ENCODE measurements around the gene PTBP3. TPM values are rescaled to one million over a fixed set of nuclear protein-coding genes. Genes with fewer than 3 reads are reported as not detected.

Gene PTBP3
- total and polyA plus RNA-seq, 2 of the 13 experiments (the other 11 are each of a cell fraction or from before 2014, with no cell fraction given): 52.8 to 61.1 TPM

- TF ChIP-seq, protein P1, sequence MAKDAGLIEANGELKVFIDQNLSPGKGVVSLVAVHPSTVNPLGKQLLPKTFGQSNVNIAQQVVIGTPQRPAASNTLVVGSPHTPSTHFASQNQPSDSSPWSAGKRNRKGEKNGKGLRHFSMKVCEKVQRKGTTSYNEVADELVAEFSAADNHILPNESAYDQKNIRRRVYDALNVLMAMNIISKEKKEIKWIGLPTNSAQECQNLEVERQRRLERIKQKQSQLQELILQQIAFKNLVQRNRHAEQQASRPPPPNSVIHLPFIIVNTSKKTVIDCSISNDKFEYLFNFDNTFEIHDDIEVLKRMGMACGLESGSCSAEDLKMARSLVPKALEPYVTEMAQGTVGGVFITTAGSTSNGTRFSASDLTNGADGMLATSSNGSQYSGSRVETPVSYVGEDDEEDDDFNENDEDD (CRISPR knock-in tag; IDR thresholded peaks at IDR 0.05; ENCODE audit: borderline replicate concordance): no peak
- TF ChIP-seq ZNF737 (CRISPR knock-in tag; IDR thresholded peaks at IDR 0.05; ENCODE audit: borderline replicate concordance): no peak
- no peak for TF ChIP-seq WIZ (CRISPR knock-in tag; IDR thresholded peaks at IDR 0.05)
- TF ChIP-seq TARDBP (CRISPR knock-in tag; IDR thresholded peaks at IDR 0.05): 0 out of 2 replicates have a peak, but pooled peaks have one; percentile 32
- TF ChIP-seq ZNF24 (IDR thresholded peaks at IDR 0.05): no peak
- TF ChIP-seq PRDM4 (CRISPR knock-in tag; IDR thresholded peaks at IDR 0.05; ENCODE audit: borderline replicate concordance): no peak
- TF ChIP-seq JDP2 (CRISPR knock-in tag; IDR thresholded peaks at IDR 0.05; ENCODE audit: borderline replicate concordance): no peak
- TF ChIP-seq ZNF329 (CRISPR knock-in tag; IDR thresholded peaks at IDR 0.05; ENCODE audit: low read depth): peak; percentile 96
- TF ChIP-seq CBFB (CRISPR knock-in tag; IDR thresholded peaks at IDR 0.05): no peak
- TF ChIP-seq ZNF205 (CRISPR knock-in tag; IDR thresholded peaks at IDR 0.05): no peak
- TF ChIP-seq EED (CRISPR knock-in tag; IDR thresholded peaks at IDR 0.05): no peak
- no peak for TF ChIP-seq ATF6 (CRISPR knock-in tag; conservative IDR thresholded peaks at IDR 0.05)
- TF ChIP-seq ZNF83 (CRISPR knock-in tag; IDR thresholded peaks at IDR 0.05; ENCODE audit: borderline replicate concordance): no peak
- no peak for TF ChIP-seq AKAP8 (CRISPR knock-in tag; IDR thresholded peaks at IDR 0.05)
- TF ChIP-seq, protein P2, sequence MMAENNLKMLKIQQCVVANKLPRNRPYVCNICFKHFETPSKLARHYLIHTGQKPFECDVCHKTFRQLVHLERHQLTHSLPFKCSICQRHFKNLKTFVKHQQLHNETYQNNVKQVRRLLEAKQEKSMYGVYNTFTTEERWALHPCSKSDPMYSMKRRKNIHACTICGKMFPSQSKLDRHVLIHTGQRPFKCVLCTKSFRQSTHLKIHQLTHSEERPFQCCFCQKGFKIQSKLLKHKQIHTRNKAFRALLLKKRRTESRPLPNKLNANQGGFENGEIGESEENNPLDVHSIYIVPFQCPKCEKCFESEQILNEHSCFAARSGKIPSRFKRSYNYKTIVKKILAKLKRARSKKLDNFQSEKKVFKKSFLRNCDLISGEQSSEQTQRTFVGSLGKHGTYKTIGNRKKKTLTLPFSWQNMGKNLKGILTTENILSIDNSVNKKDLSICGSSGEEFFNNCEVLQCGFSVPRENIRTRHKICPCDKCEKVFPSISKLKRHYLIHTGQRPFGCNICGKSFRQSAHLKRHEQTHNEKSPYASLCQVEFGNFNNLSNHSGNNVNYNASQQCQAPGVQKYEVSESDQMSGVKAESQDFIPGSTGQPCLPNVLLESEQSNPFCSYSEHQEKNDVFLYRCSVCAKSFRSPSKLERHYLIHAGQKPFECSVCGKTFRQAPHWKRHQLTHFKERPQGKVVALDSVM (CRISPR knock-in tag; IDR thresholded peaks at IDR 0.05): peak; percentile 99
- no peak for TF ChIP-seq RAD21 (CRISPR knock-in tag; IDR thresholded peaks at IDR 0.05)
- TF ChIP-seq NFE2L1 (CRISPR knock-in tag; IDR thresholded peaks at IDR 0.05; ENCODE audit: borderline replicate concordance): no peak
- TF ChIP-seq ZNF276 (CRISPR knock-in tag; IDR thresholded peaks at IDR 0.05; ENCODE audit: low read depth): no peak
These were observed 4.9 kb downstream of the PTBP3 start (continued) for GRCh38 chr9:112328545-112328944.
